K562 (cell line): ENCODE data around the gene EFHC2. TPM values are rescaled to one million over a fixed set of nuclear protein-coding genes. Genes with fewer than 3 reads are reported as not detected.

Source experiments
- ATAC-seq: fragments of 200-7000 bp; cut with Tn5 transposase; 3 replicates; pipeline ENCODE4 v1.9.1; 2020; ENCODE audit warnings: moderate library complexity
- BruUV-seq: library from RNA; stranded (reverse); fragments of 400-500 nt; replicated peaks from 2 replicates; lab custom pipeline; 2021; lab: Mats Ljungman, UMichigan
- CTCF ChIA-PET: fragments of 300-600 bp; formaldehyde crosslinking; extraction: SDS; loops from one replicate; lab custom pipeline; 2021; ENCODE audit warnings: low intra/inter-chr PET ratio; lab: Yijun Ruan, JAX
- POLR2A ChIA-PET: fragments of 300-600, 350-650 bp; sonication (Branson Sonifier 250); formaldehyde crosslinking; extraction: SDS; loops from one replicate; lab custom pipeline; 2021; ENCODE audit warnings: antibody characterized with exemption, inconsistent platforms; lab: Yijun Ruan, JAX
- DNase-seq, 4 experiments: peaks; one replicate each; pipeline versions ENCODE4 v3.0.0 to v3.0.0-alpha.2; 2011 to 2018; ENCODE audit warnings: low spot score in 3 of 4, mixed read lengths in 3 of 4; ENCODE audit errors: extremely low read depth in 1 of 4
- FAIRE-seq: peaks from 2 replicates; lab custom pipeline; 2011; peaks lifted over from hg19 to GRCh38; lab: Jason Lieb, UNC
- H2AFZ ChIP-seq: 2 replicates; pipeline ENCODE4 v1.6.0; 2011; ENCODE audit warnings: low read depth, low read length, control low read depth, inconsistent platforms
- H3K27ac ChIP-seq: fragments of 200-600 bp; 3 replicates; pipeline ENCODE4 v1.8.0; 2011; ENCODE audit warnings: low read depth, mild to moderate bottlenecking, control low read depth, inconsistent platforms, low read length, moderate library complexity, mixed read lengths; ENCODE audit errors: extremely low read depth
- H3K27me3 ChIP-seq, 2 experiments: fragments of 300-600 bp in 1 of 2; 2 replicates in 1 of 2; 3 replicates in 1 of 2; pipeline versions ENCODE4 v1.6.0 to v1.8.0; 2011; ENCODE audit warnings: inconsistent platforms in 2 of 2, low read length in 2 of 2, mild to moderate bottlenecking in 1 of 2, mixed read lengths in 1 of 2, moderate library complexity in 1 of 2; ENCODE audit not compliant: control insufficient read depth in 2 of 2, insufficient read depth in 2 of 2
- H3K36me3 ChIP-seq: fragments of 300-600 bp; 3 replicates; pipeline ENCODE4 v1.8.0; 2011; ENCODE audit warnings: mild to moderate bottlenecking, low read length, inconsistent platforms; ENCODE audit not compliant: control insufficient read depth, insufficient read depth
- H3K4me1 ChIP-seq, 2 experiments: fragments of 200-600 bp in 1 of 2; replicated peaks in 1 of 2; 2 replicates in 1 of 2; 3 replicates in 1 of 2; pipeline versions ENCODE4 v1.5.1 to v1.8.0; 2011; ENCODE audit warnings: inconsistent platforms in 2 of 2, low read length in 2 of 2, mild to moderate bottlenecking in 1 of 2, mixed read lengths in 1 of 2, moderate library complexity in 1 of 2; ENCODE audit not compliant: control insufficient read depth in 2 of 2, insufficient read depth in 2 of 2
- H3K4me2 ChIP-seq: 2 replicates; pipeline ENCODE4 v1.6.1; 2011; ENCODE audit warnings: low read length, control low read depth, inconsistent platforms, mixed read lengths; ENCODE audit not compliant: insufficient read depth
- H3K4me3 ChIP-seq: fragments of 200-600 bp; sonication (generic), shearing (Covaris generic); 2 replicates; pipeline ENCODE4 v1.5.1; 2016; ENCODE audit warnings: control low read depth, inconsistent platforms
- H3K79me2 ChIP-seq: fragments of 200-600 bp; 3 replicates; pipeline ENCODE4 v1.8.0; 2011; ENCODE audit warnings: low read length, inconsistent platforms; ENCODE audit not compliant: control insufficient read depth, insufficient read depth
- H3K9ac ChIP-seq, 2 experiments: 2 replicates each; pipeline versions ENCODE4 v1.6.0 to v1.6.1; 2011; ENCODE audit warnings: low read depth in 2 of 2, low read length in 2 of 2, control low read depth in 1 of 2, inconsistent platforms in 1 of 2, mild to moderate bottlenecking in 1 of 2, mixed read lengths in 1 of 2; ENCODE audit not compliant: insufficient read depth in 1 of 2
- H3K9me1 ChIP-seq: one replicate; pipeline ENCODE4 v1.6.0; 2011; ENCODE audit warnings: inconsistent platforms, mild to moderate bottlenecking, low read length, moderate library complexity; ENCODE audit not compliant: control insufficient read depth, insufficient read depth
- H3K9me3 ChIP-seq: replicated peaks from 2 replicates; pipeline ENCODE4 v1.5.1; 2011; ENCODE audit warnings: low read depth, low read length, inconsistent platforms; ENCODE audit not compliant: control insufficient read depth, insufficient read depth
- H4K20me1 ChIP-seq: replicated peaks from 2 replicates; pipeline ENCODE4 v1.6.1; 2011; ENCODE audit warnings: low read length, inconsistent platforms, mixed read lengths; ENCODE audit not compliant: control insufficient read depth, insufficient read depth
- GABPB2 ChIP-seq: fragments of 250-450 bp; sonication (Bioruptor Pico); conservative IDR thresholded peaks from 2 replicates; pipeline ENCODE4 v1.5.1; 2021; ENCODE audit warnings: mild to moderate bottlenecking
- HOXB6 ChIP-seq: fragments of 250-450 bp; sonication (Bioruptor Pico); IDR thresholded peaks from 2 replicates; pipeline ENCODE4 v1.5.1; 2022; ENCODE audit warnings: mild to moderate bottlenecking, borderline replicate concordance
- MCM2 ChIP-seq: fragments of 450-650 bp; IDR thresholded peaks from 2 replicates; pipeline ENCODE4 v1.6.1; 2017; ENCODE audit warnings: low read depth, mild to moderate bottlenecking
- RBM34 ChIP-seq: fragments of 200-400 bp; formaldehyde crosslinking; IDR thresholded peaks from 2 replicates; pipeline ENCODE4 v1.6.1; 2018; ENCODE audit warnings: low read length, borderline replicate concordance; ENCODE audit not compliant: insufficient read depth
- SIN3A ChIP-seq, 2 experiments: fragments of 150-350 bp in 1 of 2; IDR thresholded peaks; 2 replicates each; pipeline ENCODE4 v1.6.1; 2011 to 2016; ENCODE audit warnings: borderline replicate concordance in 2 of 2, low read depth in 2 of 2, low read length in 2 of 2, mild to moderate bottlenecking in 2 of 2, moderate library complexity in 2 of 2; ENCODE audit not compliant: control insufficient read depth in 1 of 2
- U2AF1 ChIP-seq: fragments of 200-400 bp; formaldehyde crosslinking; optimal IDR thresholded peaks from 2 replicates; pipeline ENCODE3; 2017; ENCODE audit warnings: mild to moderate bottlenecking, low read depth, low read length, moderate library complexity
- WHSC1 ChIP-seq: IDR thresholded peaks from one replicate; pipeline ENCODE4 v1.6.1; 2012; ENCODE audit warnings: low read length, control low read depth, inconsistent platforms
- ZNF707 ChIP-seq: fragments of 250-450 bp; sonication (Bioruptor Pico); conservative IDR thresholded peaks from 2 replicates; pipeline ENCODE4 v1.8.0; 2022; ENCODE audit warnings: inconsistent platforms, mild to moderate bottlenecking, moderate library complexity
- WGBS: fragments of 100-300 bp; shearing (Covaris generic); methylation state at CpG from one replicate; pipeline ENCODE4 v1.1.6; 2016; ENCODE audit warnings: low coverage, mixed read lengths; ENCODE audit not compliant: insufficient coverage; ENCODE audit errors: missing lambda C conversion rate; 5-methylcytosine and 5-hydroxymethylcytosine counted together
- in situ Hi-C: fragments of 300-500 bp; cut with MboI; formaldehyde crosslinking; loops from 4 replicates; pipeline ENCODE4 v1.15.0; 2018; ENCODE audit warnings: inconsistent platforms, mixed read lengths
- intact Hi-C: fragments of 100-400 bp; cut with micrococcal nuclease; formaldehyde crosslinking; loops from 2 replicates; pipeline ENCODE4 v1.14.2; 2022
- polyA plus RNA-seq, 8 experiments: library from polyadenylated mRNA; depleted of rRNA in 4 of 8; stranded (reverse) in 5 of 8; unstranded in 3 of 8; fragments of >200 nt; fragmentation: Nextera tagmentation in 2 of 8; fragmentation: Illumina TruSeq in 1 of 8; extraction: Ambion mirVana in 2 of 8; extraction: Trizol in 1 of 8; gene quantifications; 2 replicates each; pipeline versions ENCODE4 v1.2.1 to v1.2.3, GENCODE V29; 2011 to 2014; ENCODE audit warnings: inconsistent platforms in 1 of 8, missing spikeins in 1 of 8
- total RNA-seq, 7 experiments: library from RNA; depleted of rRNA in 6 of 7; stranded (reverse); fragments of >200 nt in 6 of 7; fragmentation: Illumina TruSeq in 2 of 7; extraction: Trizol in 2 of 7; gene quantifications; 2 replicates each; pipeline versions ENCODE4 v1.2.1 to v1.2.3, GENCODE V29; 2011 to 2021; ENCODE audit warnings: low replicate concordance in 1 of 7
- TF ChIP-seq, protein P1 (sequence below), 2 experiments: fragments of 200-800 bp in 1 of 2; sonication (Bioruptor generic) in 1 of 2; sonication (generic) in 1 of 2; formaldehyde crosslinking in 1 of 2; IDR thresholded peaks in 1 of 2; conservative IDR thresholded peaks in 1 of 2; 2 replicates each; pipeline versions ENCODE4 v1.5.0 to v1.6.1; 2016 to 2020; ENCODE audit warnings: missing compliant biosample characterization in 1 of 2, missing genetic modification characterization in 1 of 2, missing genetic modification reagents in 1 of 2
- TF ChIP-seq, protein P2 (sequence below): sonication (generic); formaldehyde crosslinking; IDR thresholded peaks from 2 replicates; pipeline ENCODE4 v1.8.0; 2023; ENCODE audit warnings: mild to moderate bottlenecking, missing genetic modification reagents
- TF ChIP-seq, protein P3 (sequence below): fragments of 250-450 bp; sonication (Bioruptor Pico); IDR thresholded peaks from 2 replicates; pipeline ENCODE4 v1.4.0; 2020; ENCODE audit warnings: mild to moderate bottlenecking

The EFHC2 gene
- total and polyA plus RNA-seq, 9 of the 15 experiments (the other 6 are each of a cell fraction or from before 2014, with no cell fraction given) = 1.3 to 8.1 (median 3.0) TPM

DNA sequence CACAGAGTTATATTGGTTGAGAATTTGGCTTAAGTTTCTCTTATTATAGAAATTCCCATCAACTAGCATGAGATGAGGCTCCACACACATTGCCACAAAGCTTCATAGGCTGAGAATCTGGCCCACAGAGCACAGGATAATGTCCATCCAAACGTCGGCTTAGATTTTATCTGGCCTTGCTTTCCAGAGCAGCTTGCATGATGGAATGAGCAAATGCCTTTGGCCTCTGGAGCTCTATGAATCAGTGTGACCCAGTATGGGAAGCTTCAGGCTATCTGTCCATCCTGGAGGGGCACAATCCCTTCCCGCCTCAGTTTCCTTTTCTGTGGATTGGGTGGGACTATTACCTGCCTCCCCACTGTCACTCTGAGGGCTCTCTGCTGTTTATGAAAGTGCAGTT, 238.8 kb downstream of the EFHC2 start (continued):
- TF ChIP-seq, protein P1, sequence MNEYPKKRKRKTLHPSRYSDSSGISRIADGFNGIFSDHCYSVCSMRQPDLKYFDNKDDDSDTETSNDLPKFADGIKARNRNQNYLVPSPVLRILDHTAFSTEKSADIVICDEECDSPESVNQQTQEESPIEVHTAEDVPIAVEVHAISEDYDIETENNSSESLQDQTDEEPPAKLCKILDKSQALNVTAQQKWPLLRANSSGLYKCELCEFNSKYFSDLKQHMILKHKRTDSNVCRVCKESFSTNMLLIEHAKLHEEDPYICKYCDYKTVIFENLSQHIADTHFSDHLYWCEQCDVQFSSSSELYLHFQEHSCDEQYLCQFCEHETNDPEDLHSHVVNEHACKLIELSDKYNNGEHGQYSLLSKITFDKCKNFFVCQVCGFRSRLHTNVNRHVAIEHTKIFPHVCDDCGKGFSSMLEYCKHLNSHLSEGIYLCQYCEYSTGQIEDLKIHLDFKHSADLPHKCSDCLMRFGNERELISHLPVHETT (CRISPR knock-in tag; conservative IDR thresholded peaks at IDR 0.05 in 1 of 2, IDR thresholded peaks at IDR 0.05 in 1 of 2) = no peak
- TF ChIP-seq RBM34 (no peak), WHSC1 (no peak)

DNA sequence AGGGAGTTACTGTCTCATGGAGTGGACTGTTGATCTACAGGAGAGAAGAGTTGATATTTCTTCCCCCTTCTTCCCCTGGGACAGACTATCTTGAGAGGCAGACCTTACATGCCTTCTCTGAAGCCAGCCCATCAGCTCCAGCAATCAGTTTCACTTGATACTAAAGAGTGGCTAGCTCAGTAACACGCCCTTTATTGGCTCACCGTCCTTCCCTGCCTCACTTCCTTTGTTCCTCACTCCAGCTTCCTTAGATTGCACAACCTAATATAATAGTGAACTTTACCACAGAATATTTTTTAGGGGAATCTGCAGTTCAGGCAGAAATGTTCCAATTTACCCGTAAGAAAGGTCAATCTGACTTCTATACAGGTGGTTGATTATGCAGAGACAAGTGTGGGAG, 242.2 kb downstream of the EFHC2 start:
- Histone ChIP-seq H2AFZ (no peak overlapping the region), H3K9me1 (no peaks in the 10 kb centered on the region), H3K27me3 (no peaks in the 10 kb centered on the region; a peak in 1 of 5 replicates), H3K4me3 (no peak overlapping the region), H3K9me3 (no peaks in the 10 kb centered on the region), H3K79me2 (no peaks in the 10 kb centered on the region), H3K27ac (no peak overlapping the region), H3K36me3 (no peaks in the 10 kb centered on the region), H4K20me1 (no peaks in the 10 kb centered on the region), H3K4me1 (no peaks in the 10 kb centered on the region), H3K4me2 (no peak overlapping the region), H3K9ac (no peak overlapping the region)
- 3% methylated on average over 3 of the region's 3 CpGs for WGBS
- no TSS peak for BruUV-seq
- intact Hi-C loops = no loop called here
- no peak for FAIRE-seq
- no peak for ATAC-seq
- POLR2A ChIA-PET = no interaction called here
- no peak for DNase-seq
- CTCF ChIA-PET = no interaction called here
- TF ChIP-seq, protein P1 (CRISPR knock-in tag; conservative IDR thresholded peaks at IDR 0.05 in 1 of 2, IDR thresholded peaks at IDR 0.05 in 1 of 2) = no peak
- no peak for TF ChIP-seq MCM2
- TF ChIP-seq SIN3A (IDR thresholded peaks at IDR 0.05; ENCODE audit: borderline replicate concordance in 2 of 2, control insufficient read depth in 1 of 2, low read depth in 2 of 2, low read length in 2 of 2) = no peak
- TF ChIP-seq GABPB2 = no peak
- TF ChIP-seq U2AF1 = no peak
- TF ChIP-seq, protein P2, sequence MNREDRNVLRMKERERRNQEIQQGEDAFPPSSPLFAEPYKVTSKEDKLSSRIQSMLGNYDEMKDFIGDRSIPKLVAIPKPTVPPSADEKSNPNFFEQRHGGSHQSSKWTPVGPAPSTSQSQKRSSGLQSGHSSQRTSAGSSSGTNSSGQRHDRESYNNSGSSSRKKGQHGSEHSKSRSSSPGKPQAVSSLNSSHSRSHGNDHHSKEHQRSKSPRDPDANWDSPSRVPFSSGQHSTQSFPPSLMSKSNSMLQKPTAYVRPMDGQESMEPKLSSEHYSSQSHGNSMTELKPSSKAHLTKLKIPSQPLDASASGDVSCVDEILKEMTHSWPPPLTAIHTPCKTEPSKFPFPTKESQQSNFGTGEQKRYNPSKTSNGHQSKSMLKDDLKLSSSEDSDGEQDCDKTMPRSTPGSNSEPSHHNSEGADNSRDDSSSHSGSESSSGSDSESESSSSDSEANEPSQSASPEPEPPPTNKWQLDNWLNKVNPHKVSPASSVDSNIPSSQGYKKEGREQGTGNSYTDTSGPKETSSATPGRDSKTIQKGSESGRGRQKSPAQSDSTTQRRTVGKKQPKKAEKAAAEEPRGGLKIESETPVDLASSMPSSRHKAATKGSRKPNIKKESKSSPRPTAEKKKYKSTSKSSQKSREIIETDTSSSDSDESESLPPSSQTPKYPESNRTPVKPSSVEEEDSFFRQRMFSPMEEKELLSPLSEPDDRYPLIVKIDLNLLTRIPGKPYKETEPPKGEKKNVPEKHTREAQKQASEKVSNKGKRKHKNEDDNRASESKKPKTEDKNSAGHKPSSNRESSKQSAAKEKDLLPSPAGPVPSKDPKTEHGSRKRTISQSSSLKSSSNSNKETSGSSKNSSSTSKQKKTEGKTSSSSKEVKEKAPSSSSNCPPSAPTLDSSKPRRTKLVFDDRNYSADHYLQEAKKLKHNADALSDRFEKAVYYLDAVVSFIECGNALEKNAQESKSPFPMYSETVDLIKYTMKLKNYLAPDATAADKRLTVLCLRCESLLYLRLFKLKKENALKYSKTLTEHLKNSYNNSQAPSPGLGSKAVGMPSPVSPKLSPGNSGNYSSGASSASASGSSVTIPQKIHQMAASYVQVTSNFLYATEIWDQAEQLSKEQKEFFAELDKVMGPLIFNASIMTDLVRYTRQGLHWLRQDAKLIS (CRISPR knock-in tag) = no peak
- TF ChIP-seq ZNF707 (CRISPR knock-in tag) = no peak
- no peak for TF ChIP-seq HOXB6 (CRISPR knock-in tag)
- TF ChIP-seq, protein P3, sequence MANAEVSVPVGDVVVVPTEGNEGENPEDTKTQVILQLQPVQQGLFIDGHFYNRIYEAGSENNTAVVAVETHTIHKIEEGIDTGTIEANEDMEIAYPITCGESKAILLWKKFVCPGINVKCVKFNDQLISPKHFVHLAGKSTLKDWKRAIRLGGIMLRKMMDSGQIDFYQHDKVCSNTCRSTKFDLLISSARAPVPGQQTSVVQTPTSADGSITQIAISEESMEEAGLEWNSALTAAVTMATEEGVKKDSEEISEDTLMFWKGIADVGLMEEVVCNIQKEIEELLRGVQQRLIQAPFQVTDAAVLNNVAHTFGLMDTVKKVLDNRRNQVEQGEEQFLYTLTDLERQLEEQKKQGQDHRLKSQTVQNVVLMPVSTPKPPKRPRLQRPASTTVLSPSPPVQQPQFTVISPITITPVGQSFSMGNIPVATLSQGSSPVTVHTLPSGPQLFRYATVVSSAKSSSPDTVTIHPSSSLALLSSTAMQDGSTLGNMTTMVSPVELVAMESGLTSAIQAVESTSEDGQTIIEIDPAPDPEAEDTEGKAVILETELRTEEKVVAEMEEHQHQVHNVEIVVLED (CRISPR knock-in tag) = no peak
- in situ Hi-C loops = no loop called here
